H1 (cell line): Measurements from ENCODE around the gene ATAD3A. TPM values are rescaled to one million over a fixed set of nuclear protein-coding genes. Genes with fewer than 3 reads are reported as not detected.
A peak's percentile ranks its signal among the peaks of the same experiment; 100 is the strongest.

Experiments used
- CTCF ChIA-PET: fragments of 300-600 bp; sonication (Branson Sonifier 250); formaldehyde crosslinking; loops from one replicate; lab custom pipeline; 2021; ENCODE audit not compliant: partially characterized antibody; lab: Charles Lee
- POLR2A ChIA-PET: fragments of 300-600 bp; sonication (Branson Sonifier 250); formaldehyde crosslinking; loops from one replicate; lab custom pipeline; 2021; ENCODE audit warnings: inconsistent platforms; ENCODE audit not compliant: partially characterized antibody; lab: Charles Lee
- DNase-seq, 2 experiments: peaks; one replicate each; pipeline versions ENCODE4 v3.0.0 to v3.0.0-alpha.2; 2010 to 2022; ENCODE audit warnings: low spot score in 2 of 2, low read depth in 1 of 2, mixed read lengths in 1 of 2
- FAIRE-seq: peaks from 2 replicates; lab custom pipeline; 2011; peaks lifted over from hg19 to GRCh38; lab: Jason Lieb, UNC
- H2AFZ ChIP-seq: 2 replicates; pipeline ENCODE4 v1.8.1; 2012; ENCODE audit warnings: low read length, inconsistent platforms
- H2AK5ac ChIP-seq: 2 replicates; pipeline ENCODE4 v1.6.1; 2013; ENCODE audit warnings: low read depth, low read length
- H2BK120ac ChIP-seq: replicated peaks from 2 replicates; pipeline ENCODE3; 2013; ENCODE audit warnings: low read depth, low read length, inconsistent platforms
- H2BK12ac ChIP-seq: 2 replicates; pipeline ENCODE4 v1.6.1; 2013; ENCODE audit warnings: low read depth, low read length
- H2BK15ac ChIP-seq: 2 replicates; pipeline ENCODE4 v1.6.1; 2013; ENCODE audit warnings: low read length
- H2BK20ac ChIP-seq: 2 replicates; pipeline ENCODE4 v1.6.1; 2013; ENCODE audit warnings: low read length
- H2BK5ac ChIP-seq: 2 replicates; pipeline ENCODE4 v1.6.1; 2013; ENCODE audit warnings: low read depth, low read length
- H3K14ac ChIP-seq: 2 replicates; pipeline ENCODE4 v1.6.1; 2013; ENCODE audit warnings: inconsistent platforms; ENCODE audit not compliant: insufficient read length
- H3K18ac ChIP-seq: 2 replicates; pipeline ENCODE4 v1.6.1; 2013; ENCODE audit warnings: low read length; ENCODE audit errors: extremely low read depth
- H3K23ac ChIP-seq: 2 replicates; pipeline ENCODE4 v1.6.1; 2013; ENCODE audit warnings: inconsistent platforms; ENCODE audit not compliant: insufficient read length
- H3K23me2 ChIP-seq: 2 replicates; pipeline ENCODE4 v1.6.1; 2013; ENCODE audit warnings: low read depth, low read length
- H3K27ac ChIP-seq: 2 replicates; pipeline ENCODE4 v1.6.1; 2011; ENCODE audit warnings: low read depth, low read length, inconsistent platforms
- H3K27me3 ChIP-seq, 4 experiments: replicated peaks in 1 of 4; 1 replicate in 1 of 4; 2 replicates in 3 of 4; pipeline versions ENCODE4 v1.6.1 to v1.8.1; 2011 to 2013; ENCODE audit warnings: low read length in 3 of 4, mild to moderate bottlenecking in 3 of 4, inconsistent platforms in 2 of 4, mixed read lengths in 2 of 4, moderate library complexity in 1 of 4; ENCODE audit not compliant: control insufficient read depth in 3 of 4, insufficient read depth in 3 of 4; ENCODE audit errors: extremely low read depth in 1 of 4
- H3K36me3 ChIP-seq, 4 experiments: 2 replicates each; pipeline versions ENCODE4 v1.6.1 to v1.8.1; 2011 to 2013; ENCODE audit warnings: mild to moderate bottlenecking in 4 of 4, low read length in 3 of 4, moderate library complexity in 2 of 4, control low read depth in 1 of 4, inconsistent platforms in 1 of 4; ENCODE audit not compliant: insufficient read depth in 4 of 4, control insufficient read depth in 2 of 4
- H3K4ac ChIP-seq: replicated peaks from 2 replicates; pipeline ENCODE3; 2013; ENCODE audit warnings: low read length, low read depth, mixed read lengths, inconsistent platforms; ENCODE audit not compliant: insufficient read length
- H3K4me1 ChIP-seq, 4 experiments: replicated peaks in 1 of 4; 1 replicate in 1 of 4; 2 replicates in 3 of 4; pipeline versions ENCODE4 v1.6.1 to v1.8.1; 2011 to 2013; ENCODE audit warnings: low read length in 3 of 4, inconsistent platforms in 2 of 4, mixed read lengths in 1 of 4; ENCODE audit not compliant: insufficient read depth in 4 of 4, control insufficient read depth in 3 of 4
- H3K4me2 ChIP-seq, 2 experiments: 2 replicates each; pipeline versions ENCODE4 v1.6.1 to v1.8.1; 2011 to 2013; ENCODE audit warnings: low read depth in 2 of 2, low read length in 2 of 2, control low read depth in 1 of 2, inconsistent platforms in 1 of 2, mild to moderate bottlenecking in 1 of 2; ENCODE audit not compliant: insufficient read depth in 1 of 2
- H3K4me3 ChIP-seq, 4 experiments: fragments of 200-600, 300-600 bp in 1 of 4; sonication (generic), shearing (Covaris generic), sonication (Bioruptor Twin) in 1 of 4; 2 replicates each; pipeline versions ENCODE4 v1.5.1 to v1.8.1; 2011 to 2016; ENCODE audit warnings: low read length in 4 of 4, low read depth in 3 of 4, control low read depth in 2 of 4, inconsistent platforms in 2 of 4, mild to moderate bottlenecking in 2 of 4, mixed read lengths in 1 of 4, moderate library complexity in 1 of 4; ENCODE audit not compliant: insufficient read depth in 2 of 4; ENCODE audit errors: extremely low read depth in 1 of 4
- H3K56ac ChIP-seq: replicated peaks from 2 replicates; pipeline ENCODE3; 2013; ENCODE audit warnings: low read depth, mild to moderate bottlenecking, mixed read lengths, low read length, inconsistent platforms; ENCODE audit not compliant: insufficient read length
- H3K79me1 ChIP-seq: 2 replicates; pipeline ENCODE4 v1.6.1; 2013; ENCODE audit warnings: low read depth, low read length, control low read depth
- H3K79me2 ChIP-seq, 2 experiments: 2 replicates each; pipeline versions ENCODE4 v1.6.1 to v1.8.1; 2012 to 2013; ENCODE audit warnings: low read length in 2 of 2, mild to moderate bottlenecking in 2 of 2, inconsistent platforms in 1 of 2; ENCODE audit not compliant: insufficient read depth in 2 of 2, control insufficient read depth in 1 of 2
- H3K9ac ChIP-seq, 4 experiments: replicated peaks in 1 of 4; 1 replicate in 1 of 4; 2 replicates in 3 of 4; pipeline versions ENCODE4 v1.6.1 to v1.8.1; 2011 to 2013; ENCODE audit warnings: low read depth in 3 of 4, low read length in 3 of 4, control low read depth in 2 of 4, mild to moderate bottlenecking in 2 of 4, moderate library complexity in 2 of 4, inconsistent platforms in 1 of 4; ENCODE audit errors: extremely low read depth in 1 of 4
- H3K9me3 ChIP-seq, 2 experiments: 2 replicates each; pipeline versions ENCODE4 v1.6.1 to v1.8.1; 2012 to 2013; ENCODE audit warnings: mild to moderate bottlenecking in 2 of 2, moderate library complexity in 2 of 2, control low read depth in 1 of 2, inconsistent platforms in 1 of 2, low read depth in 1 of 2, low read length in 1 of 2, mixed read lengths in 1 of 2; ENCODE audit not compliant: insufficient read depth in 2 of 2
- H4K20me1 ChIP-seq, 2 experiments: replicated peaks in 1 of 2; 2 replicates each; pipeline versions ENCODE3 to v1.8.1; 2011 to 2013; ENCODE audit warnings: inconsistent platforms in 2 of 2, low read length in 2 of 2, mild to moderate bottlenecking in 1 of 2; ENCODE audit not compliant: insufficient read depth in 2 of 2, control insufficient read depth in 1 of 2
- H4K5ac ChIP-seq: 2 replicates; pipeline ENCODE4 v1.6.1; 2013; ENCODE audit warnings: low read length, low read depth, mixed read lengths, inconsistent platforms; ENCODE audit not compliant: insufficient read length
- H4K8ac ChIP-seq: 2 replicates; pipeline ENCODE4 v1.8.0; 2013; ENCODE audit warnings: mild to moderate bottlenecking, moderate library complexity, low read length, inconsistent platforms; ENCODE audit not compliant: insufficient read depth; ENCODE audit errors: extremely low read depth
- H4K91ac ChIP-seq: replicated peaks from 2 replicates; pipeline ENCODE3; 2013; ENCODE audit warnings: low read length, mixed read lengths, inconsistent platforms; ENCODE audit not compliant: insufficient read length
- FOSL1 ChIP-seq: IDR thresholded peaks from 2 replicates; pipeline ENCODE4 v1.6.1; 2011; ENCODE audit warnings: mild to moderate bottlenecking, low read depth, low read length, moderate library complexity; ENCODE audit not compliant: insufficient read depth
- GTF2F1 ChIP-seq: IDR thresholded peaks from 2 replicates; pipeline ENCODE4 v1.6.1; 2012; ENCODE audit warnings: low read depth, low read length, improper control_type of control experiment, borderline replicate concordance
- WGBS, 2 experiments: shearing (Covaris generic) in 1 of 2; methylation state at CpG; one replicate each; pipeline versions ENCODE4 v1.1.6 to v1.1.7; 2013 to 2015; ENCODE audit warnings: low lambda C conversion rate in 2 of 2, mixed read lengths in 2 of 2, inconsistent platforms in 1 of 2, low coverage in 1 of 2, missing lambda C conversion rate in 1 of 2; ENCODE audit not compliant: insufficient replicate concordance in 2 of 2, insufficient coverage in 1 of 2, insufficient read length in 1 of 2; ENCODE audit errors: extremely low coverage in 1 of 2, missing lambda C conversion rate in 1 of 2; 5-methylcytosine and 5-hydroxymethylcytosine counted together
- polyA plus RNA-seq, 7 experiments: library from polyadenylated mRNA; depleted of rRNA in 3 of 7; stranded (reverse) in 5 of 7; unstranded in 2 of 7; fragments of >200 nt in 5 of 7; fragments of 200-250 nt in 2 of 7; gene quantifications; 1 replicate in 5 of 7; 2 replicates in 1 of 7; 4 replicates in 1 of 7; pipeline versions ENCODE4 v1.2.1 to v1.2.3, GENCODE V29; 2011 to 2013; ENCODE audit warnings: missing spikeins in 2 of 7, mixed read lengths in 2 of 7
- total RNA-seq: library from RNA; stranded (reverse); fragmentation: NEBNext Ultra II Directional; extraction: Animal tissue kit (Norgen Biotek cat#: 25700); gene quantifications from 2 replicates; pipeline ENCODE4 v1.2.1, GENCODE V29; 2021

ATAD3A gene
- total and polyA plus RNA-seq, 2 of the 8 experiments (the other 6 are each of a cell fraction or from before 2014, with no cell fraction given), result 28.3 to 64.7 TPM

GRCh38 chr1:1538989-1539309 is 27.0 kb downstream of the ATAD3A start:
- TF ChIP-seq GTF2F1, result no peak
- TF ChIP-seq FOSL1, result no peak
- TF ChIP-seq, all 59 proteins: peak for 0
- Histone ChIP-seq H2BK20ac (no peak overlapping the region), H3K9me3 (no peaks in the 10 kb centered on the region), H4K5ac (peak overlapping the region; percentile 26), H2AK5ac (peak overlapping the region; percentile 85; the same call in 1 of the 2 replicates), H3K4me1 (peaks cover 0 to 9% (median 3%) of the 10 kb centered on the region in 4 experiments; a peak in 3 of 7 replicates), H2AFZ (no peak overlapping the region), H3K23ac (no peak overlapping the region), H3K36me3 (peaks cover 2 to 23% (median 12%) of the 10 kb centered on the region in 4 experiments; a peak in 4 of 8 replicates), H3K27me3 (no peaks in the 10 kb centered on the region), H3K56ac (no peak overlapping the region), H2BK120ac (no peak overlapping the region), H3K79me1 (peaks cover 7% of the 10 kb centered on the region), H4K20me1 (peaks cover 6 to 23% of the 10 kb centered on the region in 2 experiments), H2BK15ac (peak overlapping the region; percentile 88; the same call in 1 of the 2 replicates), H3K4me3 (peak overlapping the region; percentile 50 to 75 (median 67)), H4K91ac (peak overlapping the region; percentile 55), H3K27ac (no peak overlapping the region), H3K79me2 (peaks cover 0 to 5% of the 10 kb centered on the region in 2 experiments; a peak in 1 of 4 replicates), H3K9ac (no peak overlapping the region; a peak in 2 of 7 replicates), H2BK5ac (no peak overlapping the region; the same call in 1 of the 2 replicates), H3K4me2 (peak overlapping the region; percentile 76 to 80), H4K8ac (no peak overlapping the region; the same call in 1 of the 2 replicates), H3K23me2 (peaks cover 10% of the 10 kb centered on the region; the same call in 1 of the 2 replicates), H3K14ac (no peak overlapping the region), H3K4ac (peak overlapping the region; percentile 7), H2BK12ac (peak overlapping the region; percentile 97; the same call in 1 of the 2 replicates), H3K18ac (peak overlapping the region; percentile 32)
- 85% methylated on average over 18 of the region's 18 CpGs; no CpG with 5 or more reads in 1 of the 2 experiments for WGBS, 2 experiments
- DNase-seq (no peak), FAIRE-seq (no peak)
- ChIA-PET CTCF (interaction anchor here (0.7 to 1.7 kb wide), 3 partner anchors 12 to 58 kb away, joined by 4 to 7 read pairs (median 4); no protein-coding TSS in a partner anchor), POLR2A (interaction anchor here (0.8 to 2.2 kb wide), 9 partner anchors 9 to 155 kb away, joined by 3 to 9 read pairs (median 3); partner anchors contain the start of gene MIB2)
